Measurements from ENCODE around the gene CHFR. TPM values are rescaled to one million over a fixed set of nuclear protein-coding genes. Genes with fewer than 3 reads are reported as not detected.

CHFR gene
- total RNA-seq, 1 experiment from 2014 or later, result 49.5 TPM

GRCh38 chr12:132803888-132804287, 83.5 kb downstream of the CHFR start:
- H3K36me3 Mint-ChIP-seq (ENCODE audit: insufficient read depth, unreplicated experiment), result peaks cover 91% of the 10 kb centered on the region
- no peaks in the 10 kb centered on the region for H3K9me3 Mint-ChIP-seq (ENCODE audit: low read depth, unreplicated experiment)
- no peak overlapping the region for H3K27ac Mint-ChIP-seq (ENCODE audit: unreplicated experiment)

GRCh38 chr12:132803125-132803524, 84.3 kb downstream of the CHFR start:
- H3K27ac Mint-ChIP-seq (ENCODE audit: unreplicated experiment), result no peak overlapping the region
- no peak overlapping the region for H3K4me3 Mint-ChIP-seq (ENCODE audit: low read depth, unreplicated experiment)
- H3K27me3 Mint-ChIP-seq (ENCODE audit: unreplicated experiment), result no peaks in the 10 kb centered on the region
- H3K36me3 Mint-ChIP-seq (ENCODE audit: insufficient read depth, unreplicated experiment), result peaks cover 84% of the 10 kb centered on the region
- no TSS peak for BruUV-seq (replicated peaks)
- no peak for DNase-seq
- intact Hi-C loops (cut with micrococcal nuclease; ENCODE audit: unreplicated experiment), result no loop called here
- no peak for TF ChIP-seq CTCF (IDR thresholded peaks at IDR 0.05; ENCODE audit: unreplicated experiment)
- no peaks in the 10 kb centered on the region for H3K4me1 Mint-ChIP-seq (ENCODE audit: low read depth, unreplicated experiment)
- CTCF ChIA-PET, result no interaction called here
- H3K9me3 Mint-ChIP-seq (ENCODE audit: low read depth, unreplicated experiment), result no peaks in the 10 kb centered on the region

More at GRCh38 chr12:132803888-132804287, 83.5 kb downstream of the CHFR start:
- no peak for DNase-seq
- CTCF ChIA-PET, result no interaction called here
- Mint-ChIP-seq H3K4me1 (ENCODE audit: low read depth, unreplicated experiment) (no peaks in the 10 kb centered on the region), H3K27me3 (ENCODE audit: unreplicated experiment) (no peaks in the 10 kb centered on the region), H3K4me3 (ENCODE audit: low read depth, unreplicated experiment) (no peak overlapping the region)
- TF ChIP-seq CTCF (IDR thresholded peaks at IDR 0.05; ENCODE audit: unreplicated experiment), result no peak
- BruUV-seq (replicated peaks), result no TSS peak
- intact Hi-C loops (cut with micrococcal nuclease; ENCODE audit: unreplicated experiment), result no loop called here

GRCh38 chr12:132801741-132802140, 85.7 kb downstream of the CHFR start:
- Mint-ChIP-seq H3K4me1 (ENCODE audit: low read depth, unreplicated experiment) (no peaks in the 10 kb centered on the region), H3K9me3 (ENCODE audit: low read depth, unreplicated experiment) (no peaks in the 10 kb centered on the region), H3K4me3 (ENCODE audit: low read depth, unreplicated experiment) (no peak overlapping the region), H3K27me3 (ENCODE audit: unreplicated experiment) (no peaks in the 10 kb centered on the region), H3K27ac (ENCODE audit: unreplicated experiment) (no peak overlapping the region), H3K36me3 (ENCODE audit: insufficient read depth, unreplicated experiment) (peaks cover 84% of the 10 kb centered on the region)
- intact Hi-C loops (cut with micrococcal nuclease; ENCODE audit: unreplicated experiment), result no loop called here
- DNase-seq, result no peak
- CTCF ChIA-PET, result no interaction called here
- no TSS peak for BruUV-seq (replicated peaks)
- TF ChIP-seq CTCF (IDR thresholded peaks at IDR 0.05; ENCODE audit: unreplicated experiment), result no peak

GRCh38 chr12:132798836-132799235, 88.6 kb downstream of the CHFR start:
- H3K9me3 Mint-ChIP-seq (ENCODE audit: low read depth, unreplicated experiment), result no peaks in the 10 kb centered on the region
- BruUV-seq (replicated peaks), result no TSS peak
- intact Hi-C loops (cut with micrococcal nuclease; ENCODE audit: unreplicated experiment), result no loop called here
- no peak overlapping the region for H3K27ac Mint-ChIP-seq (ENCODE audit: unreplicated experiment)
- CTCF ChIA-PET, result no interaction called here
- H3K36me3 Mint-ChIP-seq (ENCODE audit: insufficient read depth, unreplicated experiment), result peaks cover 84% of the 10 kb centered on the region
- H3K4me3 Mint-ChIP-seq (ENCODE audit: low read depth, unreplicated experiment), result no peak overlapping the region
- TF ChIP-seq CTCF (IDR thresholded peaks at IDR 0.05; ENCODE audit: unreplicated experiment), result no peak
- DNase-seq, result no peak
- no peaks in the 10 kb centered on the region for H3K4me1 Mint-ChIP-seq (ENCODE audit: low read depth, unreplicated experiment)
- no peaks in the 10 kb centered on the region for H3K27me3 Mint-ChIP-seq (ENCODE audit: unreplicated experiment)

Data from Calu3 (cell line).